SU-DHL-6 (cell line): ENCODE measurements around the gene GOLGA3.

ENCODE experiments used
- EZH2phosphoT487 ChIP-seq: fragments of 200-600 bp; sonication (generic), shearing (Covaris generic); conservative IDR thresholded peaks from 2 replicates; pipeline ENCODE4 v1.6.1; 2018; ENCODE audit warnings: mild to moderate bottlenecking, antibody characterized with exemption, low read length, moderate library complexity, mixed read lengths
- TF ChIP-seq, protein P1 (sequence below): fragments of 200-600 bp; sonication (generic); IDR thresholded peaks from one replicate; pipeline ENCODE4 v1.5.1; 2017; ENCODE audit warnings: antibody characterized with exemption, mild to moderate bottlenecking, low read length, moderate library complexity; ENCODE audit not compliant: insufficient read depth, poor library complexity, severe bottlenecking

DNA sequence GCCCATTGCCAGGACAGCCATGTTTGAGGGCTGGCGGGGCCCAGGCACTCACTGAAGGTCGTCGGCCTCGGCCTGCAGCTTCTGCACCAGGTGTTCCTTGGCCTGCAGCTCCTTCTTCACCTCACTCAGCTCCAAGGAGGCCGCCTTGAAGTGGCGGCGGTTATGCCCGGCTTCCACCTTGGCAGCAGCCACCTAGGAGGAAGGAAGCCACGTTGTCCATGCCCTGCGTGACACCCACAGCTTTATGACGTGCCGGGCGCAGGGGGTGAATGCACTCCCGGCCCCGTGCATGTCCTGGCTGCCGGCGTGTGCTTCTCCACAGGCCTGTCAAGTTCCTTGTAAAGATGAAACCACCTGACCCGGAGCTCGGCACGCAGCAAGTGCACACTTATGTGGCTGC is 51.1 kb downstream of the GOLGA3 start:
- TF ChIP-seq, protein P1, sequence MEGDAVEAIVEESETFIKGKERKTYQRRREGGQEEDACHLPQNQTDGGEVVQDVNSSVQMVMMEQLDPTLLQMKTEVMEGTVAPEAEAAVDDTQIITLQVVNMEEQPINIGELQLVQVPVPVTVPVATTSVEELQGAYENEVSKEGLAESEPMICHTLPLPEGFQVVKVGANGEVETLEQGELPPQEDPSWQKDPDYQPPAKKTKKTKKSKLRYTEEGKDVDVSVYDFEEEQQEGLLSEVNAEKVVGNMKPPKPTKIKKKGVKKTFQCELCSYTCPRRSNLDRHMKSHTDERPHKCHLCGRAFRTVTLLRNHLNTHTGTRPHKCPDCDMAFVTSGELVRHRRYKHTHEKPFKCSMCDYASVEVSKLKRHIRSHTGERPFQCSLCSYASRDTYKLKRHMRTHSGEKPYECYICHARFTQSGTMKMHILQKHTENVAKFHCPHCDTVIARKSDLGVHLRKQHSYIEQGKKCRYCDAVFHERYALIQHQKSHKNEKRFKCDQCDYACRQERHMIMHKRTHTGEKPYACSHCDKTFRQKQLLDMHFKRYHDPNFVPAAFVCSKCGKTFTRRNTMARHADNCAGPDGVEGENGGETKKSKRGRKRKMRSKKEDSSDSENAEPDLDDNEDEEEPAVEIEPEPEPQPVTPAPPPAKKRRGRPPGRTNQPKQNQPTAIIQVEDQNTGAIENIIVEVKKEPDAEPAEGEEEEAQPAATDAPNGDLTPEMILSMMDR: no peak
- no peak for TF ChIP-seq EZH2phosphoT487
